ENCODE results near the gene UMODL1.

- no peak for TF ChIP-seq POLR2A (IDR thresholded peaks at IDR 0.05)
- TF ChIP-seq CTCF (IDR thresholded peaks at IDR 0.05 in 8 of 11, conservative IDR thresholded peaks at IDR 0.05 in 3 of 11), result no peak
Observed at GRCh38 chr21:42127164-42128150, 56.3 kb downstream of the UMODL1 start.
